ENCODE data around the gene ELAC2. TPM values are rescaled to one million over a fixed set of nuclear protein-coding genes. Genes with fewer than 3 reads are reported as not detected.

The ELAC2 gene
- total RNA-seq, 1 donor = 115 TPM

- DNase-seq (ENCODE audit: low read depth in 2 of 3, low spot score in 2 of 3) = no peak
These were observed 6.2 kb upstream of the ELAC2 start for GRCh38 chr17:13024016-13024415.

- no peak for DNase-seq (ENCODE audit: low read depth in 2 of 3, low spot score in 2 of 3)
These were observed 759 bp downstream of the ELAC2 start for GRCh38 chr17:13016881-13017654.

- DNase-seq (ENCODE audit: low read depth in 2 of 3, low spot score in 2 of 3) = no peak
These were observed 3.0 kb downstream of the ELAC2 start for GRCh38 chr17:13014801-13015200.

- DNase-seq (ENCODE audit: low read depth in 2 of 3, low spot score in 2 of 3) = no peak
These were observed 6.9 kb downstream of the ELAC2 start for GRCh38 chr17:13010959-13011358.

- no peak for DNase-seq (ENCODE audit: low read depth in 2 of 3, low spot score in 2 of 3)
These were observed 9.4 kb downstream of the ELAC2 start for GRCh38 chr17:13008461-13008860.

- DNase-seq (ENCODE audit: low read depth in 2 of 3, low spot score in 2 of 3) = no peak
These were observed 12.3 kb downstream of the ELAC2 start for GRCh38 chr17:13005530-13005929.

GRCh38 chr17:13004336-13004735 is 13.5 kb downstream of the ELAC2 start:
- no peak for DNase-seq (ENCODE audit: low read depth in 2 of 3, low spot score in 2 of 3)

- no peak for DNase-seq (ENCODE audit: low read depth in 2 of 3, low spot score in 2 of 3)
These were observed 13.9 kb downstream of the ELAC2 start for GRCh38 chr17:13003927-13004326.

- no peak for DNase-seq (ENCODE audit: low read depth in 2 of 3, low spot score in 2 of 3)
These were observed 14.4 kb downstream of the ELAC2 start for GRCh38 chr17:13003454-13003851.

GRCh38 chr17:13002761-13003453 is 14.9 kb downstream of the ELAC2 start:
- peak; percentile 19 to 47 (median 35) for DNase-seq (ENCODE audit: low read depth in 2 of 3, low spot score in 2 of 3)

- no peak for DNase-seq (ENCODE audit: low read depth in 2 of 3, low spot score in 2 of 3)
These were observed 15.7 kb downstream of the ELAC2 start for GRCh38 chr17:13001991-13002615.

GRCh38 chr17:13000561-13000960 is 17.3 kb downstream of the ELAC2 start:
- no peak for DNase-seq (ENCODE audit: low read depth in 2 of 3, low spot score in 2 of 3)

- no peak for DNase-seq (ENCODE audit: low read depth in 2 of 3, low spot score in 2 of 3)
These were observed 19.0 kb downstream of the ELAC2 start for GRCh38 chr17:12998874-12999273.

GRCh38 chr17:12998461-12998860 is 19.4 kb downstream of the ELAC2 start:
- no peak for DNase-seq (ENCODE audit: low read depth in 2 of 3, low spot score in 2 of 3)

- DNase-seq (ENCODE audit: low read depth in 2 of 3, low spot score in 2 of 3) = no peak
These were observed 20.9 kb downstream of the ELAC2 start for GRCh38 chr17:12996941-12997340.

GRCh38 chr17:12996357-12996756 is 21.5 kb downstream of the ELAC2 start:
- no peak for DNase-seq (ENCODE audit: low read depth in 2 of 3, low spot score in 2 of 3)

GRCh38 chr17:12995896-12996295 is 21.9 kb downstream of the ELAC2 start:
- DNase-seq (ENCODE audit: low read depth in 2 of 3, low spot score in 2 of 3) = no peak

- DNase-seq (ENCODE audit: low read depth in 2 of 3, low spot score in 2 of 3) = no peak
These were observed 22.5 kb downstream of the ELAC2 start for GRCh38 chr17:12995106-12995895.

GRCh38 chr17:12994341-12995074 is 23.3 kb downstream of the ELAC2 start:
- DNase-seq (ENCODE audit: low read depth in 2 of 3, low spot score in 2 of 3) = no peak

- no peak for DNase-seq (ENCODE audit: low read depth in 2 of 3, low spot score in 2 of 3)
These were observed 24.2 kb downstream of the ELAC2 start for GRCh38 chr17:12993631-12994030.

Measured in hematopoietic multipotent progenitor cell (in vitro differentiated cells).